Measurements from ENCODE around the gene MTG1.
"Not testable (repeated sequence)": the region's sequence is repeated elsewhere in the genome, so short reads cannot be mapped to it uniquely, and the experiment has no call there.

MTG1 gene

GRCh38 chr10:133359554-133359971 is 34.4 kb upstream of the MTG1 start:
- DNase-seq: peak; percentile 63

- no peak for DNase-seq
Observed at GRCh38 chr10:133359972-133360610, 33.9 kb upstream of the MTG1 start.

GRCh38 chr10:133361227-133361626 is 32.7 kb upstream of the MTG1 start:
- DNase-seq: no peak

GRCh38 chr10:133361773-133362441 is 32.0 kb upstream of the MTG1 start:
- no peak for DNase-seq

- no peak for DNase-seq
Observed at GRCh38 chr10:133362846-133363245, 31.1 kb upstream of the MTG1 start.

GRCh38 chr10:133364645-133365431 is 29.1 kb upstream of the MTG1 start:
- no peak for DNase-seq

- DNase-seq: no peak
Observed at GRCh38 chr10:133365461-133366129, 28.4 kb upstream of the MTG1 start.

- DNase-seq: no peak
Observed at GRCh38 chr10:133366130-133366478, 27.9 kb upstream of the MTG1 start.

- DNase-seq: no peak
Observed at GRCh38 chr10:133366751-133367150, 27.2 kb upstream of the MTG1 start.

- not testable (repeated sequence) for DNase-seq
Observed at GRCh38 chr10:133367461-133367860, 26.5 kb upstream of the MTG1 start.

GRCh38 chr10:133368153-133368552 is 25.8 kb upstream of the MTG1 start:
- DNase-seq: no peak

- no peak for DNase-seq
Observed at GRCh38 chr10:133370030-133370786, 23.7 kb upstream of the MTG1 start.

- DNase-seq: no peak
Observed at GRCh38 chr10:133372507-133372906, 21.4 kb upstream of the MTG1 start.

GRCh38 chr10:133373174-133374090 is 20.5 kb upstream of the MTG1 start, which contains the start of gene ECHS1:
ECHS1 (minus strand) TSS chr10:133373354; CDS start chr10:133373333, 21 bp downstream.
- peak; percentile 80 for DNase-seq

GRCh38 chr10:133375357-133376115 is 18.4 kb upstream of the MTG1 start:
- DNase-seq: no peak

GRCh38 chr10:133376183-133376582 is 17.8 kb upstream of the MTG1 start:
- not testable (repeated sequence) for DNase-seq

- no peak for DNase-seq
Observed at GRCh38 chr10:133377025-133377817, 16.7 kb upstream of the MTG1 start.

- no peak for DNase-seq
Observed at GRCh38 chr10:133377818-133378250, 16.1 kb upstream of the MTG1 start.

- DNase-seq: no peak
Observed at GRCh38 chr10:133378251-133379096, 15.5 kb upstream of the MTG1 start.
